Calu3 (cell line): Measurements from ENCODE around the gene LRFN2. TPM values are rescaled to one million over a fixed set of nuclear protein-coding genes. Genes with fewer than 3 reads are reported as not detected.

Experiments used
- BruUV-seq: library from RNA; stranded (reverse); fragments of 400-500 nt; replicated peaks from 2 replicates; lab custom pipeline; 2021; lab: Mats Ljungman, UMichigan
- CTCF ChIA-PET: fragments of 300-600 bp; sonication (Branson Sonifier 250); formaldehyde crosslinking; loops from one replicate; lab custom pipeline; 2022; ENCODE audit warnings: antibody characterized with exemption; lab: Charles Lee
- DNase-seq: peaks from one replicate; pipeline ENCODE4 v3.0.0; 2022
- H3K27ac Mint-ChIP-seq: one replicate; pipeline ENCODE4 v1.8.0; 2022; ENCODE audit warnings: mixed read lengths; ENCODE audit not compliant: unreplicated experiment
- H3K27me3 Mint-ChIP-seq: one replicate; pipeline ENCODE4 v1.8.0; 2022; ENCODE audit warnings: mixed read lengths; ENCODE audit not compliant: unreplicated experiment
- H3K36me3 Mint-ChIP-seq: one replicate; pipeline ENCODE4 v1.8.0; 2022; ENCODE audit warnings: mild to moderate bottlenecking, moderate library complexity, mixed read lengths; ENCODE audit not compliant: insufficient read depth, unreplicated experiment
- H3K4me1 Mint-ChIP-seq: one replicate; pipeline ENCODE4 v1.8.0; 2022; ENCODE audit warnings: mild to moderate bottlenecking, low read depth, mixed read lengths; ENCODE audit not compliant: unreplicated experiment
- H3K4me3 Mint-ChIP-seq: one replicate; pipeline ENCODE4 v1.8.0; 2022; ENCODE audit warnings: mild to moderate bottlenecking, low read depth, moderate library complexity, mixed read lengths; ENCODE audit not compliant: unreplicated experiment
- H3K9me3 Mint-ChIP-seq: one replicate; pipeline ENCODE4 v1.8.0; 2022; ENCODE audit warnings: low read depth, mixed read lengths; ENCODE audit not compliant: unreplicated experiment
- intact Hi-C: fragments of 100-400 bp; cut with micrococcal nuclease; formaldehyde crosslinking; loops from one replicate; pipeline ENCODE4 v1.10.0; 2022; ENCODE audit not compliant: unreplicated experiment
- total RNA-seq: library from RNA; stranded (reverse); gene quantifications from 2 replicates; pipeline ENCODE4 v1.2.3, GENCODE V29; 2022
- TF ChIP-seq, protein P1 (sequence below): fragments of 200-600 bp; IDR thresholded peaks from one replicate; pipeline ENCODE4 v1.8.0; 2022; ENCODE audit warnings: antibody characterized with exemption; ENCODE audit not compliant: unreplicated experiment

LRFN2 gene
- total RNA-seq, 1 experiment from 2014 or later, result not detected

DNA sequence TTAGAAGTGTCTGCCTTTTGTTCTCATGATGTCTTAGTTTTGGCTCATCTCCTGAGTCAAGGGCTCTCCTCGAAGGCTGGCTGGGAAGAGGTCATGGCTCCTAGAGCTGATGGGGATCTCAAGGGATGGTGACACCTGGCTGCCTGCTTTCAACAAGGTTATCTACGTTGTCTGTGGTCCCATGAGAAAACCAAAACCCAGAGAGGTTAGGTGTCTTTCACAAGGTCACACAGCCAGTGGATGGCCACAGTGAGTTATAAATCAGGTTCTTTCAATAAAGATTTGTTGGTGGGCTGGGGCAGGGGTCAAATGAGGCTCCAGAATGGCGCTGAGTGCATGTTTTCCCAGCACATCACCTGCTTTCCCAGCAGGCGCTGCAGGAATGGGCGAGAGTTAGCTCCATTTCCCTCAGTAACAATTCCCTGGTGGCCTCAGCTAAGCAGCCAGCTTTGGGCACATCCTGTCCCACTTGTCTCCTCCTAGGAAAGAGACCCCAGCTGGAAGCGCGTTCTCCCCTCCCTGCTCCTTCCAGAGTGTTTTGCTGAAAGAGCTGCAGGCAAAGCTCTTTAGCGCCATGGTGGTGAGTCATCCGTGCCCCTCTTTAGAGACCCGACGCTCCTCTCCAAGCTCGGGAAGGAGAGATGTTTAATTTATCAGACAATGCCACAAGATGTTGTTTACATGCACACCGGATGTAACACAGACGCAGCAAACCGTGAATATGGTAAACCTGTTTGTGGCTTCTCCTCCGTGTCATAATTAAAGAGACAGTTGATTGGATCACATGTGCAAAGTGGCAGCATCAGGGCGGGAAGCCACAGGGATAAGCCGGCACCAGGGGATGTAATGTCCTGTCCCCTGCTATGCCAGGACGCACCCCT is 109.7 kb downstream of the LRFN2 start:
- intact Hi-C loops, result no loop called here
- Mint-ChIP-seq H3K27ac (no peak overlapping the region), H3K27me3 (peaks cover 99% of the 10 kb centered on the region), H3K9me3 (no peaks in the 10 kb centered on the region), H3K4me3 (no peak overlapping the region), H3K4me1 (no peaks in the 10 kb centered on the region), H3K36me3 (no peaks in the 10 kb centered on the region)
- CTCF ChIA-PET, result no interaction called here
- no peak for DNase-seq
- TF ChIP-seq, protein P1, sequence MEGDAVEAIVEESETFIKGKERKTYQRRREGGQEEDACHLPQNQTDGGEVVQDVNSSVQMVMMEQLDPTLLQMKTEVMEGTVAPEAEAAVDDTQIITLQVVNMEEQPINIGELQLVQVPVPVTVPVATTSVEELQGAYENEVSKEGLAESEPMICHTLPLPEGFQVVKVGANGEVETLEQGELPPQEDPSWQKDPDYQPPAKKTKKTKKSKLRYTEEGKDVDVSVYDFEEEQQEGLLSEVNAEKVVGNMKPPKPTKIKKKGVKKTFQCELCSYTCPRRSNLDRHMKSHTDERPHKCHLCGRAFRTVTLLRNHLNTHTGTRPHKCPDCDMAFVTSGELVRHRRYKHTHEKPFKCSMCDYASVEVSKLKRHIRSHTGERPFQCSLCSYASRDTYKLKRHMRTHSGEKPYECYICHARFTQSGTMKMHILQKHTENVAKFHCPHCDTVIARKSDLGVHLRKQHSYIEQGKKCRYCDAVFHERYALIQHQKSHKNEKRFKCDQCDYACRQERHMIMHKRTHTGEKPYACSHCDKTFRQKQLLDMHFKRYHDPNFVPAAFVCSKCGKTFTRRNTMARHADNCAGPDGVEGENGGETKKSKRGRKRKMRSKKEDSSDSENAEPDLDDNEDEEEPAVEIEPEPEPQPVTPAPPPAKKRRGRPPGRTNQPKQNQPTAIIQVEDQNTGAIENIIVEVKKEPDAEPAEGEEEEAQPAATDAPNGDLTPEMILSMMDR, result no peak
- no TSS peak for BruUV-seq

DNA sequence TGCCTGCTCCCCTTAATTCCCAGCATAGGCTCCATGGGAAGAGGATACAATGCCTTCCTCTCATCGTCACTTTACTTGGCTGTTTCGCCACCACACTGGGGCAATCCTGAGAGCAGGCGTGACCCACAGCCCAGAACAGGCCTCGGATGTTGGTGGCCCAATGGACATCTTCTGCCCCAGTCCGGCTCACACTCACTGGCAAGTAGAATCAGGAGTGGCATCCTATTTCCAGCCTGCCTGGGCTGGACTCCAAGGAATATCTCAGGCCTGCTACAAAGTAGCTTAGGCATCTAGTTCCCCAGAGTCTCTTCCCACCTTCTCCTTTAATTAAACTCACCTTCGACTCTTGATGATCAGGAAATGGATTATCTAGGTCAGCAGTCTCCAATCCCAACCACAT is 110.5 kb downstream of the LRFN2 start:
- H3K27me3 Mint-ChIP-seq, result peaks cover 96% of the 10 kb centered on the region
- CTCF ChIA-PET, result no interaction called here
- H3K27ac Mint-ChIP-seq, result no peak overlapping the region

DNA sequence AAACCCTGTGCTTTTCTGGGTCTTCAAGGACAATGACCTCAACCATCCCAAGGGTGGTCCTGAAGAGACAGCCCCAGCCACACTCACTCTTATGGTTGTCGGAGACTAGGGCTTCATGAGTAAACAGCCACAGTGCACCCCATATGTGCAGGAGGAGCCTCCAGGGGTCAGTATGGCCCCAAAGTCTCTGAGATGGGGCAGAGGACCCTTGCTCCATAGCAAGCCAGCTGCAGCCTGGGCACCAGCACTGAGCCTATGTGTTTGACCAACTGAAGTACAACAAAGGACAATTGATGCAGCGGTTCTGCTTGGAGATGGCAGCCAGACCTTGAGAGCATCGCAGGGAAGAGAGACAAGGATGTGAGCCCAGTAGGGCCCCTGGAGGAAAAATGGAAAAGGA is 112.2 kb downstream of the LRFN2 start:
- H3K4me3 Mint-ChIP-seq, result no peak overlapping the region
- CTCF ChIA-PET, result no interaction called here
- no peak for DNase-seq
- TF ChIP-seq, protein P1, result no peak
- no peaks in the 10 kb centered on the region for H3K36me3 Mint-ChIP-seq
- BruUV-seq, result no TSS peak
- no peak overlapping the region for H3K27ac Mint-ChIP-seq
- intact Hi-C loops, result no loop called here
- H3K4me1 Mint-ChIP-seq, result no peaks in the 10 kb centered on the region
- H3K9me3 Mint-ChIP-seq, result no peaks in the 10 kb centered on the region
- peaks cover 96% of the 10 kb centered on the region for H3K27me3 Mint-ChIP-seq

More for the DNA sequence above, 110.5 kb downstream of the LRFN2 start:
- BruUV-seq, result no TSS peak
- Mint-ChIP-seq H3K36me3 (no peaks in the 10 kb centered on the region), H3K4me3 (no peak overlapping the region), H3K4me1 (no peaks in the 10 kb centered on the region), H3K9me3 (no peaks in the 10 kb centered on the region)
- intact Hi-C loops, result no loop called here
- no peak for DNase-seq
- TF ChIP-seq, protein P1, result no peak

DNA sequence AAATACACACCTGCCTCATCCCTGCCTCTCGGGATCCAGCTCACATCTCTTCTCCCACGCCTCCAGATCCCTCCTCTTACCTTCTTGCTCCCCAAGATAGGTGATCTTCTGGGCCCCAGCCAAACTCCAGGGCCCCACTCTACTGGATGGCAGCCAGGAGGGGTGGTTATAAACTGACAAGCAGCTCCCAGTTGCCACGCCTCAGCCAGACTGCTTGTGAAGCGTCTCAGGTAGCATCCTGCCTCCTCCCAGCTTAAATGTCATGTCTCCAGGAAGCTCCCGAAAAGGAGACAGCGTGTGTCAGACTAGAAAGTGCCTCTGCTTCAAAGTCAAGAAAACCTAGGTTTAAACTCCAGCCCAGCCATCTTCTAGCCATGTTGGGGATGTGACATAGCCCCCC is 114.1 kb downstream of the LRFN2 start:
- Mint-ChIP-seq H3K27me3 (peaks cover 96% of the 10 kb centered on the region), H3K36me3 (no peaks in the 10 kb centered on the region), H3K4me3 (no peak overlapping the region), H3K9me3 (no peaks in the 10 kb centered on the region), H3K4me1 (no peaks in the 10 kb centered on the region), H3K27ac (no peak overlapping the region)
- CTCF ChIA-PET, result no interaction called here
- no TSS peak for BruUV-seq
- DNase-seq, result no peak
- TF ChIP-seq, protein P1, result no peak
- intact Hi-C loops, result no loop called here
